CD4-positive, alpha-beta T cell treated with Interleukin-6 at 100 ng/mL for 8 hours (primary cell): ENCODE data around the gene CD207.

Experiments used
- DNase-seq: peaks from one replicate; pipeline ENCODE4 v3.0.0-alpha.2; 2020; ENCODE audit warnings: mixed read lengths, low spot score

CD207 gene

DNA sequence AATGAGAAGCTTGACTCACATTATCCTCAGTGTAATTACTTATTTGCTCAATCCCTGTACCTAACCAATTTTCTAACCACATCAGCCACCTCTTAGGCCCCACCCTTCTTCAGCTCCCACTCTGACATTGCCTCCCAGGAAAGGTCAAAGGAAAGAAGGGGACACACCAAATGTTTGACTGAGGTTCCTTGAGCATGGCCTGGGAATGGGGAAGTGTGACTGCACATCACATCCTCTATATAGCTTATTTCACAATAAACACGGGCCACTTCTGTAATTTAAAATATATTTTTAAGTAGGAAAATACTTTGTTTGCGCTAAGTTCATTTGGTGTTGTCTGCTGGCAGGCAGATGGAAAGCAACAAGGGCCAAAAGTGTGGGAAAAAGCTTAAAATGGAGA, 42.2 kb downstream of the CD207 start:
- DNase-seq, result no peak

DNA sequence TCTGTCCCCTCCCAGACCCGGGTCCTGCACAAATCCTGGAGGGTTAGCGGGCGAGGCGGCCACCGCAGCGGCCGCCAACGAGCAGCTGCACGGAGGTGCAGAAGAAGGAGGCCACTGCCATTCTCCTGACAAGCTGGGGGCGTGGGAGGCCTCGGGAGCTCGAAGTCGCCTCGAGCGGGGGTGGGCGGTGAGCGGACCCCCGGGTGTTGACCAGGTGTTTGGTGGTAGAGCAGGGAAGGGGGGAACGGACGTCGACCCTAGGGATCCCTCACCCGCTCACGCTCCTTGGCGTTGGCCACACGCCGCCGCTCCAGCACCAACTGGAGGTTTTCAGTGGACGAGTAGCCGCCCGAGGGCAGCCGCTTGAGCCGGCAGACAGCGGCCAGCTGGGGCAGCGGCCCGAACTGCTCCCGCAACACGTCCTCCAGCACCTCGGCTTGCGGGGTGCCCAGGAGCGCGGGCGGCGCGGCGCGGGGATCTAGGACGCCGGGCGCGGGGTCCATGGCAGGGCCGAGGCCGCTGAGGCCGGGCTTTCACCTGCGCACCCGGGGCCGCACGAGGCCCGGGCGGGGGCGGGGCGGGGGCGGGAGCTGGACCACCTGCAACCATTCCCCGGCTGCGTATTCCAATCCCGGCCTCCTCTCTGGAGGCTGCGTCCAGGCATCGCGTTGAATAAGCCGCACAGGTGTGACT, 45.3 kb downstream of the CD207 start, which contains the start of gene FIGLA:
FIGLA (minus strand) TSS at position 508 of the 693 bp plus-strand sequence; CDS start at position 503, 5 bp downstream.
- no peak for DNase-seq

DNA sequence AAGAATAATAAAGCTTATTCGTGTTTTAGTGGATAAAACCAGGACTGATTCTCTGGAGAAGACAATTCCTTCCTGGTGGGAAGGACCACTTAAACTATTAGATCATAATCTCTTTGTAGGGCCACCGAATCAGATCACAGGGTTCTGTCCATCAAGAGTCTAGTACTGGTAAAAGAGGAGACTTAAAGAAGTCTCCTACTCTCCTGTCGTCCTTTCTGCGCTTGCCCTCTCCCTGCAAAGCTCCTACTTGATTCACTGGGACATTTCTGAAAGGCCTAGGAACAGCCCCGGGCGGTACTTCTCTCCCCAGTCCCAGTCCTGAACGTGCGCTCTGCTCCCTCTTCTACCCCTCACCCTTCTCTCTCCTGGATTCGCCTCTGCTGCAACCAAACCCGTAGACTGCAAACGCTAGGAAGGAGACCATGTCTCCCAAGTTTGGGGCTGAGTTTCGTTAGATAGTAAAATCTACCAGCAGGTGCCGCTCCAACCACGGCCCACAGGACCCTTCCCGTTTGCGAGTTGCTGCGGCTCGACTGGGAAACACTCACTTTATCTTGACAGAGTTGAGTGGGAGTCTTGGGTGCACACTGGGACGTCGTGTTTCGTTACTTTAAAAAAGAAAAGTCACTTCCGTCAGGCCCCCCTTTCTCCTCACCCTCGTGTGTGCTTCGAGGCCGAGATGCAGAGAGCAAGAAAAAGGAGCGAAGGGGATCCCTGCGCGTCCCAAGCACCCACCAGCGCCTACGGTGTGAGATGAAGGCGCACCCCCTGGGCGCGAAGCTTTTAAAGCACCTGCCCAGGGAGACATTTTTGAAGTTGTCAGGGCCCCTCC, 46.1 kb downstream of the CD207 start:
- peak; percentile 51 for DNase-seq

DNA sequence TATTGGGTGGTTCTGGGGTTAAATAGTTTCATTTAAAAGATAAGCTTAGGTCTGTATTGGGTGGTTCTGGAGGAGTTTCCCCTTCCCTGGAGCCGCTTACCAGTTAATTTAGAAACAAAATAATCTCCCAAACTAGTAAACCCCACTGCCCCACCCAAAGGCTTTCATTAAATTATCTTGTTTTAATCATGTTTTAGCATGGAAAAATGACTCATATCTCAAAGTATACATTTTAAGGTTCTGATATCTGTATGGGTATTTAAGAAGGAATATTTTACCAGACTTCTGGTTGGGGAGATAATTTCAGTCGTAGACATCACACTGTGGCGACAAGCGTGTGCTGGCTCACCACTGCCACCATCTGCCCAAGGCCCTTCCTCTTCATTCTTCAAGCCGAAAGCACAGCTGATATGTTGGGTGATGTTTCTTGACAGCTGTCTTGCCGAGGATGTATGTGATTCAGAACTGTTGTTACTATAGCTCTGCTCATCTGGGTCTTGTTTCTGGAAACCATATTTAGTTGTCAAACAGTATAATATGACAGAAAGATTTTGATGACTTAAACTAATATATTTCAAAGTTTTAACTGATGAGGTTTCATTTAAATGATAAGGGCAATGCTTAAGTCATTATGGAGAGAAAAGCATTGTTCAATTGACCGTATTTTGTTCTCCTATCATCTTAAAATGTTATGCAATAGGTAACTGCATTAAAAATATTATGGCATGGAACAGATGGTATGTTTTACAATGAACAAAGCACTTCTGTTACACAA, 50.3 kb downstream of the CD207 start:
- peak; percentile 46 for DNase-seq

GRCh38 chr2:70784320-70784719, 51.3 kb downstream of the CD207 start:
- no peak for DNase-seq
